ENCODE results near the gene TUBB3.

Gene TUBB3

GRCh38 chr16:89954462-89954861 lies 31.3 kb downstream of the TUBB3 start:
- H3K36me3 ChIP-seq (ENCODE audit: control insufficient read depth, insufficient read depth, low read length), result peaks cover 11% of the 10 kb centered on the region
- no peak overlapping the region for H3K4me3 ChIP-seq (ENCODE audit: low read depth, low read length)
- no peaks in the 10 kb centered on the region for H3K4me1 ChIP-seq (ENCODE audit: control insufficient read depth, insufficient read depth, low read length)
- H3K27me3 ChIP-seq (ENCODE audit: control insufficient read depth, insufficient read depth, low read length), result peaks cover 3% of the 10 kb centered on the region
- H3K9ac ChIP-seq (ENCODE audit: low read depth, low read length), result no peak overlapping the region
- no peaks in the 10 kb centered on the region for H3K9me3 ChIP-seq (ENCODE audit: control insufficient read depth, insufficient read depth, low read length)

- Histone ChIP-seq H3K36me3 (ENCODE audit: control insufficient read depth, insufficient read depth, low read length) (peaks cover 11% of the 10 kb centered on the region), H3K4me3 (ENCODE audit: low read depth, low read length) (no peak overlapping the region), H3K9me3 (ENCODE audit: control insufficient read depth, insufficient read depth, low read length) (no peaks in the 10 kb centered on the region), H3K9ac (ENCODE audit: low read depth, low read length) (no peak overlapping the region), H3K4me1 (ENCODE audit: control insufficient read depth, insufficient read depth, low read length) (no peaks in the 10 kb centered on the region), H3K27me3 (ENCODE audit: control insufficient read depth, insufficient read depth, low read length) (no peaks in the 10 kb centered on the region)
Observed at GRCh38 chr16:89955001-89955685, 32.0 kb downstream of the TUBB3 start.

- no peak overlapping the region for H3K9ac ChIP-seq (ENCODE audit: low read depth, low read length)
- no peaks in the 10 kb centered on the region for H3K4me1 ChIP-seq (ENCODE audit: control insufficient read depth, insufficient read depth, low read length)
- H3K27me3 ChIP-seq (ENCODE audit: control insufficient read depth, insufficient read depth, low read length), result no peaks in the 10 kb centered on the region
- no peak overlapping the region for H3K4me3 ChIP-seq (ENCODE audit: low read depth, low read length)
- no peaks in the 10 kb centered on the region for H3K9me3 ChIP-seq (ENCODE audit: control insufficient read depth, insufficient read depth, low read length)
- H3K36me3 ChIP-seq (ENCODE audit: control insufficient read depth, insufficient read depth, low read length), result peaks cover 21% of the 10 kb centered on the region
Observed at GRCh38 chr16:89956505-89957215, 33.5 kb downstream of the TUBB3 start.

GRCh38 chr16:89957216-89957785 lies 34.2 kb downstream of the TUBB3 start:
- no peak overlapping the region for H3K9ac ChIP-seq (ENCODE audit: low read depth, low read length)
- H3K36me3 ChIP-seq (ENCODE audit: control insufficient read depth, insufficient read depth, low read length), result peaks cover 21% of the 10 kb centered on the region
- H3K4me3 ChIP-seq (ENCODE audit: low read depth, low read length), result no peak overlapping the region
- H3K9me3 ChIP-seq (ENCODE audit: control insufficient read depth, insufficient read depth, low read length), result no peaks in the 10 kb centered on the region
- H3K4me1 ChIP-seq (ENCODE audit: control insufficient read depth, insufficient read depth, low read length), result no peaks in the 10 kb centered on the region
- H3K27me3 ChIP-seq (ENCODE audit: control insufficient read depth, insufficient read depth, low read length), result no peaks in the 10 kb centered on the region

- Histone ChIP-seq H3K36me3 (ENCODE audit: control insufficient read depth, insufficient read depth, low read length) (peaks cover 21% of the 10 kb centered on the region), H3K9me3 (ENCODE audit: control insufficient read depth, insufficient read depth, low read length) (no peaks in the 10 kb centered on the region), H3K4me1 (ENCODE audit: control insufficient read depth, insufficient read depth, low read length) (no peaks in the 10 kb centered on the region), H3K4me3 (ENCODE audit: low read depth, low read length) (no peak overlapping the region), H3K9ac (ENCODE audit: low read depth, low read length) (no peak overlapping the region), H3K27me3 (ENCODE audit: control insufficient read depth, insufficient read depth, low read length) (no peaks in the 10 kb centered on the region)
Observed at GRCh38 chr16:89958068-89958467, 34.9 kb downstream of the TUBB3 start.

- Histone ChIP-seq H3K36me3 (ENCODE audit: control insufficient read depth, insufficient read depth, low read length) (peaks cover 21% of the 10 kb centered on the region), H3K27me3 (ENCODE audit: control insufficient read depth, insufficient read depth, low read length) (no peaks in the 10 kb centered on the region), H3K9me3 (ENCODE audit: control insufficient read depth, insufficient read depth, low read length) (no peaks in the 10 kb centered on the region), H3K9ac (ENCODE audit: low read depth, low read length) (no peak overlapping the region), H3K4me1 (ENCODE audit: control insufficient read depth, insufficient read depth, low read length) (no peaks in the 10 kb centered on the region), H3K4me3 (ENCODE audit: low read depth, low read length) (no peak overlapping the region)
Observed at GRCh38 chr16:89958596-89958995, 35.5 kb downstream of the TUBB3 start.

- H3K9ac ChIP-seq (ENCODE audit: low read depth, low read length), result no peak overlapping the region
- peaks cover 16% of the 10 kb centered on the region for H3K36me3 ChIP-seq (ENCODE audit: control insufficient read depth, insufficient read depth, low read length)
- H3K4me1 ChIP-seq (ENCODE audit: control insufficient read depth, insufficient read depth, low read length), result no peaks in the 10 kb centered on the region
Observed at GRCh38 chr16:89960966-89961365, 37.8 kb downstream of the TUBB3 start.

GRCh38 chr16:89961920-89962319 lies 38.8 kb downstream of the TUBB3 start:
- Histone ChIP-seq H3K27me3 (ENCODE audit: control insufficient read depth, insufficient read depth, low read length) (no peaks in the 10 kb centered on the region), H3K4me3 (ENCODE audit: low read depth, low read length) (no peak overlapping the region), H3K4me1 (ENCODE audit: control insufficient read depth, insufficient read depth, low read length) (no peaks in the 10 kb centered on the region), H3K36me3 (ENCODE audit: control insufficient read depth, insufficient read depth, low read length) (peaks cover 15% of the 10 kb centered on the region), H3K9me3 (ENCODE audit: control insufficient read depth, insufficient read depth, low read length) (no peaks in the 10 kb centered on the region), H3K9ac (ENCODE audit: low read depth, low read length) (no peak overlapping the region)

More at GRCh38 chr16:89960966-89961365, 37.8 kb downstream of the TUBB3 start:
- Histone ChIP-seq H3K4me3 (ENCODE audit: low read depth, low read length) (no peak overlapping the region), H3K27me3 (ENCODE audit: control insufficient read depth, insufficient read depth, low read length) (no peaks in the 10 kb centered on the region), H3K9me3 (ENCODE audit: control insufficient read depth, insufficient read depth, low read length) (no peaks in the 10 kb centered on the region)

- Histone ChIP-seq H3K27me3 (ENCODE audit: control insufficient read depth, insufficient read depth, low read length) (no peaks in the 10 kb centered on the region), H3K36me3 (ENCODE audit: control insufficient read depth, insufficient read depth, low read length) (peaks cover 15% of the 10 kb centered on the region), H3K9ac (ENCODE audit: low read depth, low read length) (no peak overlapping the region), H3K4me1 (ENCODE audit: control insufficient read depth, insufficient read depth, low read length) (no peaks in the 10 kb centered on the region), H3K9me3 (ENCODE audit: control insufficient read depth, insufficient read depth, low read length) (no peaks in the 10 kb centered on the region), H3K4me3 (ENCODE audit: low read depth, low read length) (no peak overlapping the region)
Observed at GRCh38 chr16:89962754-89963498, 39.8 kb downstream of the TUBB3 start.

- Histone ChIP-seq H3K9ac (ENCODE audit: low read depth, low read length) (no peak overlapping the region), H3K4me3 (ENCODE audit: low read depth, low read length) (no peak overlapping the region), H3K4me1 (ENCODE audit: control insufficient read depth, insufficient read depth, low read length) (no peaks in the 10 kb centered on the region), H3K36me3 (ENCODE audit: control insufficient read depth, insufficient read depth, low read length) (peaks cover 13% of the 10 kb centered on the region), H3K9me3 (ENCODE audit: control insufficient read depth, insufficient read depth, low read length) (no peaks in the 10 kb centered on the region), H3K27me3 (ENCODE audit: control insufficient read depth, insufficient read depth, low read length) (no peaks in the 10 kb centered on the region)
Observed at GRCh38 chr16:89964201-89964600, 41.1 kb downstream of the TUBB3 start.

- Histone ChIP-seq H3K4me3 (ENCODE audit: low read depth, low read length) (no peak overlapping the region), H3K36me3 (ENCODE audit: control insufficient read depth, insufficient read depth, low read length) (peaks cover 15% of the 10 kb centered on the region), H3K4me1 (ENCODE audit: control insufficient read depth, insufficient read depth, low read length) (no peaks in the 10 kb centered on the region)
Observed at GRCh38 chr16:89965447-89966225, 42.5 kb downstream of the TUBB3 start.

More at GRCh38 chr16:89965447-89966225, 42.5 kb downstream of the TUBB3 start:
- no peak overlapping the region for H3K9ac ChIP-seq (ENCODE audit: low read depth, low read length)
- no peaks in the 10 kb centered on the region for H3K27me3 ChIP-seq (ENCODE audit: control insufficient read depth, insufficient read depth, low read length)
- H3K9me3 ChIP-seq (ENCODE audit: control insufficient read depth, insufficient read depth, low read length), result no peaks in the 10 kb centered on the region

Measured in iPS-15b (cell line).